ENCODE data around the gene VPS16.
"Not testable (repeated sequence)": the region's sequence is repeated elsewhere in the genome, so short reads cannot be mapped to it uniquely, and the experiment has no call there.

The VPS16 gene

DNA sequence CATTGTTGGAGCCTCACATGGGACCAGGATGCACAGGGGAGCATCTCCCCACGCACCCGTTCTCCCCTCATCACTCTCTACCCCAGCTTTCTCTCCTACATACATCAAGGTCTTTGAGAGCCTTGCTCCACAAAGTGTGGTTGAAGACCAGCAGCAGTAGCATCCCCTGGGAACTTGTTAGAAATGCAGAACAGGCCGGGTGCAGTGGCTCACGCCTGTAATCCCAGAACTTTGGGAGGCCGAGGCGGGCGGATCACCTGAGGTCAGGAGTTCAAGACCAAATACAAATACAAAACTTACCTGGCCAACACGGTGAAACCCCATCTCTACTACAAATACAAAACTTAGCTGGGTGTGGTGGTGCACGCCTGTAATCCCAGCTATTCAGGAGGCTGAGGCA, 32.6 kb upstream of the VPS16 start:
- not testable (repeated sequence) for DNase-seq

DNA sequence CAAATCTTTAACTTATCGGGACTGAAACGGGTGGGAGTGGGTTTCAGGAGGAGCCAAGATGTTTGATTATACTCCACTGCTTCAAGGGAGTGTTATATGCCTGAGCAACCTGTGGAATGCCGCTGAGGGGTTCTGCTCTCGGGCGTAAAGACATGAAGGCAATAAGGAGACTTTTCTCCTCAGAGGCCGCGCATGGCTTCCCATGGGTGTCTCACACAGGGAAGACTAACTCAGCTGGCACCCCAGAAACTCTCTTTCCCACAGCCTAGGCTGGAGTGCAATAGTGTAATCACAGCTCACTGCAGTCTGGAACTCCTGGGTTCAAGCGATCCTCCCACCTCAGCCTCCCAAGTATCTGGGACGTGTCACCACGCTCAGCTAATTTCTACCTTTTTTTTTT, 30.9 kb upstream of the VPS16 start:
- no peak for DNase-seq

DNA sequence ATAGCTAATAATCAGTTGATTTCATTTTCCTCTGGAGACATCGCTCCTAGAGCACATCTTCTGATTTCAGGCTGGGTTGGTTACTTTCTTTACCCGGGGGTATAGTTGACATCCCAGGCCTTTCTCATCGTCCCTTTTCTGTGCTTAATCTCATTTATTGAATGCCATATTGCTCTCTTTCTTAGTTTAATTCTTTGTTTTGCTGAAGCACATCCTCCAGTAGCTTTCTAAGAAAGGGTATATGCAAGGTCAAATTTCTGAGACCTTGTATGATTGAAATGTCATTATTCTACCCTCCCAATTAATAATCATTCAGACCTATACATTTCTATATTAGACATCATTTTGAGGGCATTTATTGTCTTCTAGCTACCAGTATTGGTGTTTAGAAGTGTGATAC, 28.4 kb upstream of the VPS16 start:
- no peak for DNase-seq

DNA sequence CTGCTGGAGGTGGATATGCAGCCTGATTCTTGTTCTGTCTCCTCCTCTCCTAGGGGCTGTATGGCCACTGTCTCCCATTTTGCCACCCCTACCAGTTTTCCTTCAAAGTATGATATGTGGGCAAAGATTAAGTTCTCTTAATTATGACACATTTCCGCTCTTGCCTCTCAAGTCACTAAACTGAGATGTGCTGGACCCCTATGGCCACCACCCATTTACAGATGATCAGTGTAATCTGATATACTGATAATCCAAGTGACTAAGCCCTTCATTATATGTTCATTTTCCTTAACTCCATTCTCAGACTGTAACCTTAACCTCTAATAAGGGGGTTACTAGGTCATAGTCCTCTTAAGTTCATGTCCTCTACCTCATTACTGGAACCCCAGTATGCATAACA, 26.5 kb upstream of the VPS16 start:
- no peak for DNase-seq

DNA sequence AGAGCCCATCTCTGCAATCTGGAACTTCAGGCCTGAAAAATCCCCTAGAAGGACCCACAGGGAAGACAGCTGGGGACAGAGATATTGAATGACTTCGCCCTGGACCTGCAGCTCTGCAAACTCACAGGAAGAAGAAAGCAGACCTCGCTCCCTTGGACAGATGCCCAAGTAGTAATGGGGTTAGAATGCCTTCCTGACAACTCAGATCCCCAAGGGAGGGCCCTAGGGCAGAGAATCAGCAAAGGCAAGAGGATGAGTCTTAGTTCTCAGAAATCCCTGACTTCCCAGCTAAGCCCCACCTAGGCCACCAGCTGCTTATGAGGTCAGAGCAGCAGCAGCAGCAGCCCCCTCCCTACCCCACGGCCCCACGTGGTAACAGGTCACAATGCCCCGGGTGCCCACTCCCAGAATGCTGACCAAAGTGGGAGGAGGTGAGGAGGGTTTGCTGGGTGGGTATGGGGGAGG, 25.9 kb upstream of the VPS16 start, which contains the start of gene C20orf141:
C20orf141 (plus strand) TSS at position 401 of the 465 bp plus-strand sequence. CDS start 198 bp downstream, outside the sequence.
- DNase-seq = no peak

DNA sequence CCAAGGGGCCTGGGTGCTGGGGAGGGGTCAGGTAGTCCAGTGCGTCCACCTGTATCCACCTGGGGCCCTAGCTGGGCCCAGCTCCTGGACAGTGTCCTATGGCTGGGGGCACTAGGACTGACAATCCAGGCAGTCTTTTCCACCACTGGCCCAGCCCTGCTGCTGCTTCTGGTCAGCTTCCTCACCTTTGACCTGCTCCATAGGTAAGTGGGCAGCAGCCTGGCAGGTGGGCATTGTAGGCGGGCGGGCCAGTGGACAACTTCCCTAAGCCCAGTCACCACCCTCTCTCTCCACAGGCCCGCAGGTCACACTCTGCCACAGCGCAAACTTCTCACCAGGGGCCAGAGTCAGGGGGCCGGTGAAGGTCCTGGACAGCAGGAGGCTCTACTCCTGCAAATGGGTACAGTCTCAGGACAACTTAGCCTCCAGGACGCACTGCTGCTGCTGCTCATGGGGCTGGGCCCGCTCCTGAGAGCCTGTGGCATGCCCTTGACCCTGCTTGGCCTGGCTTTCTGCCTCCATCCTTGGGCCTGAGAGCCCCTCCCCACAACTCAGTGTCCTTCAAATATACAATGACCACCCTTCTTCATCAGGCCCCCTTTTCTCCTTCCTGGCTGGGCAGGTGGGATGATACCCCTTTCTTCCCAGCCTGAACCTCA, 25.2 kb upstream of the VPS16 start:
- DNase-seq = no peak

DNA sequence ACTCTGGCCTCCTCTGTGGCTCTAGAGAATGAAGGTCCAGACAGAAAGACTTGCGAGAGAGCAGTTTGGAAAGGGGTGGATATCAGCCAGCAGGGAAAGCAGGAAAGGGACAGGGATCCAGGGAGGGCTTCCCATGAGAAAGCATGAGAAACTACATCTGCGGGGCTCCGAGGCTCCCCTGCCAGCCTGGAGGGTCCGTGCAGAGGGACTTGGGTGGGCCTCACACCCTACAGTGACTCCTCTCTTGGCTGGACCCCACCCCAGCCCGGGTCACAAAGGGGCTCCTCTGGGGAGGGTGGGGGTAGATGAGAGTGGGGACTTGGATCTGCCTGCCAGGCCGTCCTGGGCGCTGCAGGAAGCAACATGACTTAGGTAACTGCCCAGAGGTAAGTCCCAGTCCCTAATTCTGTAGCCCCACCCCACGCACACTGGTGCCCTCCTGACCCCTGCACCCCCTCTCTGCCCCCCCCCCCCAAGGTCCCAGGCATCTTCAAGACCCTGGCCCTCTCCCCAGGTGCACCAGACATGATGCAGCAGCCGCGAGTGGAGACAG, 24.4 kb upstream of the VPS16 start, which contains the start of gene TMEM239:
TMEM239 (plus strand) TSS at position 335 of the 553 bp plus-strand sequence; CDS start at position 526, 191 bp downstream.
- no peak for DNase-seq

DNA sequence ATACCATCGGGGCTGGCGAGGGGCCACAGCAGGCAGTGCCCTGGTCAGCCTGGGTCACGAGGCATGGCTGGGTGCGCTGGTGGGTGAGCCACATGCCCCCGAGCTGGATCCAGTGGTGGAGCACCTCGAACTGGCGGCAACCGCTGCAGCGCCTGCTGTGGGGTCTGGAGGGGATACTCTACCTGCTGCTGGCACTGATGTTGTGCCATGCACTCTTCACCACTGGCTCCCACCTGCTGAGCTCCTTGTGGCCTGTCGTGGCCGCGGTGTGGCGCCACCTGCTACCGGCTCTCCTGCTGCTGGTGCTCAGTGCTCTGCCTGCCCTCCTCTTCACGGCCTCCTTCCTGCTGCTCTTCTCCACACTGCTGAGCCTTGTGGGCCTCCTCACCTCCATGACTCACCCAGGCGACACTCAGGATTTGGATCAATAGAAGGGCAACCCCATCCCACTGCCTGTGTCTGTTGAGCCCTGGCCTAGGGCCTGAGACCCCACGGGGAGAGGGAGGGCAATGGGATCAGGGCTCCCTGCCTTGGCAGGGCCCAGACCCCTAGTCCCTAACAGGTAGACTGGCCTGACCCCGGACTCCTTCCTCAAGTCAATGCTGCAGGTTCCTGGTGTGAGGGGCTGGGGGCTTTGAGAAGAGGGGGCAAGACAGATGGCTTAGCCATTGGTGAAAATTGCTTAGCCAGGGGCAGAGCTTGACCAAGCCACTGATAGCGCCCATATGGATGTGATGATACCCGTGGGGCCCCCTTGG, 23.8 kb upstream of the VPS16 start:
- no peak for DNase-seq

DNA sequence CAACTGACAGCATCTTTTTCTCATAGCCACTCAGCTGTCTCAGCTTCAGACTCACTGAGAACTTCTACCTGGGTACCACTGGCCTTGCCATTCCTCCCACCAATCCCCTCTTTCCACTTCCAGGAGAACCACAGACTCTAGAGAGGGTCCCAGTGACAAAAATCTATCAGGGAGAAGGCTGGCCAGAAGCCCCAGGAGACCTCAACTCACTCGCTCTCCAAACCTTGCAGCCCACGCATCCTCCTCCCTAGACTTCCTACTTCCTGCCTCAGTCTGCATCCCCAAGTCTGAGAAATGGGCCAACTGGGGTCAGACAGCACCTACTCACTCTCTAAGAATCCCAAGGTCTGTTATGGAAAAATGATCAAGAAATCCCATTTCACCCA, 23.2 kb upstream of the VPS16 start:
- no peak for DNase-seq

DNA sequence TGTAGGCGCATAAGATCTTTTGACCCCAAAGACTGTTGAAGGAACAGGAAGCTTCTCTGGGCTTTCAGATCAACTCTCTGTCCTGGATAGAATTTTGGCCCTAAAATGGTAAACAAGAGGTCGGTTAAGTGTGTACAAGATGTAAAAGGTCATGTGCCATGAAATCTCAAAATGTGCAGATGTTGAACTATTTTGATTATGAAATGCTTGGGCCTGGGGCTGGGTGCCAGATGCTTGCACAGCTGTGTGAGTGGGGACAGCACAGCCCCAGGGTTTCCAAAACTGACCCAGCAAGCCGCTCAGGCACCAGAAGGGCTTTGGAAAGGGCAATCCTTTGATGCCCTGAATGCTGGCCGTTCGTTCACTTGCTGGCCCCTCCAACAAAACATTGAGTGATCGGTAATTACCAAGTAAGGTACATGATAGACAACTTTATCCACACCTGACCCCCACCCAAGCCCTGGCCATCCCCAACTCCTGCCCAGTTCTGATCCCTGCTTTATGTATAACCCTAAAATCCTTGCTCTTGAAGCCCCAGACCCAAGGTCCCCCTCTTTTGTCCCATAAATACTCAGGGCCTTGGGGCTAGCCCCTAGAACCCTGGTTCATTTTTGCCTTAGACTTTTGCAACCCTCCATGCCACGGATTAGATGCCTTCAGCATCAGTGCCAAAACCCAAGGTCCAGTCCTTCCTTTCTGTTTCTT, 22.5 kb upstream of the VPS16 start:
- no peak for DNase-seq

DNA sequence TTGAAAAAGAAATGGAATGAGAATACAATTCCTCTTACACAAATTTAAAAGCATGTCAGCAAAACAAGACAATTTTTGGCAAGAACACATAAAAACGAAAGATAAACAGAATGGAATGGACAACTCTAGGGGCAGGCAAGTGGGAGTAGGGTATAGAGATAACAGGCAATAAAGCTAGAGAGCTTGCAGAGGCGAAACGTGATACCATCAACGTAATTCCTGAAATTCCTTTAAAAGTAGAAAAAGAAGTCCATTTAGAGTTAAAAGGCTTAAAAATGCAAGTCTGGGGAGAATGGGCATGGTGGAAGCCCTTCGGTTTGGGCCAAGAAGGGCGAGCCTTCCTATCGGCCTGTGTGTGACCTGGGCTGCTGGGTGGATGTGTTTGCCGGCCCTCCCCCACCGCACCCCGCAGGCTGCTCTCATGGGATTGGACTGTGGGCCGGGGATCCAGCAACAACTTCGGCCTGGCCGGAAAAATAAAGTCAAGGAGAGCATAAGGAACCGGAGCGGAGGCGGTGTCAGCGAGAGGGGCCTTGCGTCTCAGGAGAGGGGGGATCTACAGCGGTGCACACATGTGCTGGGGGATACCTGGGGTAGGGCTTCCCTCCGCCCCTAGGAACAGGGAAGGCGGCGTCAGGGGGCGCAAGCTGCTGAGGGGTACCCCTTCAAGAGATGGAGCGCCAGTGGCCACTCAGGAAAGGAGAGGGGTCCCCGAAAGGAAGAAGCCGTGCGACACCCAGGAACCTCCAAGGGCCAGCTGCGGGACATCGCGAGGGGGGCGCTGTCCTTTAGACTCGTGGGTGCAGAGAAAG, 20.3 kb upstream of the VPS16 start:
- DNase-seq = no peak

DNA sequence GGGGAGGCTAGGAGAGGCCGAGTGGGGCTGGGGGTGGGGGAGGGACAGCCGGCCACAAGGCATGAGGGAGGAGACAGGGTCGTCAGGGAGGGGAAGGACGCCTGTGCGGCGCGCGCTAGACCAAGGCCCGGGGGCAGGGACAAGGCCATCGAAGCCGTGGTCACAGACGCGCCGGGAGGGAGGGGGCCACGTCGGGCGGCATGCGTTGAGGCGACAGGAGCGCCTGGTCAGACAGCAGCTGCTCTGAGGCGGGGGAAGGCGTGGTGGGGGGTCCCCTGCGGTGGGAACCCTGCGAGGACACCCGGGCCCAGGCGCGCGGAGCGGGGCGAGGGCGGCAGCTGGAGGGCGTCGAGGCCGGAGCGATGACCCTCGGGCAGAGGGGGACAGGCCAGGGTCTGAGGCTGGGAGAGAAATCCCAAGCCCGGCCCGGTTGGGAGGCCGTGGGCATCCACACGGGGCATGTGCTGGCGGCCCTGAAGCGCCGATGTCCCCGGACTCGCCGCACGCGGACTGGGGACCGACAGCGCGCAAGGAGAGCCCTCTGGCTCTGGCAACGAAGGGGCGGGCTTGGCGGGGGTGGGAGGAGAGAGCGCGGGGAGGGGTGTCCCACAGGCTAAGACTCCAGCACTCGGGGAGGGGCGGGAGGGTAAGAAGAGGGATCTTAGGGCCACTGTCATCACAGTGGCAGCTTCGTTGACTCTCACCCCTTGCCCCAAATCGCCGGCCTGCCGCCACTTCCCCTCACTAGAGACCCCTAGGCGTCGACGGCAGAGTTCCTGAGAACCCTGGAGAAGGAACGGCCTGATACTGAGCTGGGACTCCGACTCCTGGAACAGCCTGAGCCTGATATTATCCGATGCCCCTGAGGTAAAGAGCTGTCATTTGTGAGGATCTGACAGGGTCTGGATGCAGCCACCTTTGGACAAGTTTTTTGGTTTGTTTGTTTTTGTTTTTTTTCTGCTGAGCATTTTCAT, 19.4 kb upstream of the VPS16 start:
- DNase-seq = no peak

DNA sequence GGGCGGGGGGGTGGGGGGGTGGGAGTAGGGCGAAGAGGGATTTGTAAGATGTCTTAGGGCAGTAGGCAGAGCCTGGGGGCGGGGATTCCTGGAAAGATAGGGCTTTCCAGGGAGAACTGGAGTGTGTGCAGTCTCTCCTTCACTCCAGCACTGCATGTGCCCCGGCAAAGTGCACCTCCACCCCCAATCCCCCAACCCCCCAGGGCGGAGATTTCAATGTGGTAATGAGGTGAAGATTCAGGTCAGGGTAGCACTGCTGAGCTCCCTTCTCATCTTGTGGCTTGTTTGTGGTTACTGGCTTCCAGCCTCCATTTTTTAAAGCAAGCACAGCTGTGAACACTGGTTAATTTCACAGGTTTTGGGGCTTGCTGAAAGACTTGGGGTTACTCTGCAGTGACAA, 18.5 kb upstream of the VPS16 start:
- peak in 1 of 2 experiments; percentile 16 for DNase-seq

DNA sequence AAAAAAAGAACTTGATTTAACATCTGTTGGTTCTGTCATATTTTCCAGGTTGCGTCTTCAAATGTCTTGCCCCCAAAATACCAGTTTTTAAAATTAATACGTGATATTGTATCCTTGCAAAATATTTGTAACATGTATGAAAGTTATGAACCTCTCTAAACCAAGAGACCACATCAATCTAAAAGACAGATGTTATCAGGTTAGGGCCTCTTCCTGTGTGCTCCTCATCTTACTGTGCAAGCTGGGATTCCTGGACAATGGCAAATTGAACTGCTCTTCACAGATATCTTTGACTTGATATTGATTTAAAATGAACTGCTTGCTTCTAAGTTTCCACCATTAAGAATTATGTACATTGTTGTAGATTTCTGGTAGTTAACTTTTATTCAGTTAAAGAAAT, 14.8 kb upstream of the VPS16 start:
- DNase-seq = no peak

DNA sequence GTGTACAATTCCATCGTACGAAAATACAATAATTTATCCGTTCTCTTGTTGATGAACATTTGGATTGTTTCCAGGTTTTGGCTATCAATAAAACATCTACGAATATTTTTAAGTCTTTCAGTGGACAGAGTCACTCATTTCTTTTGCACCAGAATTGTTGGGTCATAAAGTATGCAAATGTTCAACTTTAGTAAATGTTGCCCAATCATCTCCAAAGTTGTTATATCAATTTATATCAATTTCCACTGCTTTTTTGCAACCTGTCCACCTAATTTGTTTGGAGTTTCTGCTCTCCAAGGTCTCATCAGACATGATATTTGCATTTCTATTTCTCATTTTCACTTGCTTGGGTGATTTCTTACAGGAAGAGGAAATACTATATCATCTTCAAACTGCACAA, 13.9 kb upstream of the VPS16 start:
- no peak for DNase-seq

DNA sequence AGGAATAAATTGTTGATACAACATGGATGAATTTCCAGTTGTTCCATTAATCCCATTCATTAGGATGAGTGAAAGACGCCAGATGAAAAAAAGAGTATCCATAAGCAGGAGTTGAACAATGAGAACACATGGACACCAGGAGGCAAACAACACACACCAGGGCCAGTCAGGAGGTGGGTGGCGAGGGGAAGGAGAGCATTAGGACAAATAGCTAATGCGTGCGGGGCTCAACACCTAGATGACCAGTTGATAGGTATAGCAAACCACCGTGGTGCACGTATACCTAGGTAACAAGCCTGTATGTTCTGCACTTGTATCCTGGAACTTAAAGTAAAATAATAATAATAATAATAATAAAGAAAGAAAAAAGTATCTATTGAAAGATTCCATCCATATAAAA, 11.2 kb upstream of the VPS16 start:
- no peak for DNase-seq

DNA sequence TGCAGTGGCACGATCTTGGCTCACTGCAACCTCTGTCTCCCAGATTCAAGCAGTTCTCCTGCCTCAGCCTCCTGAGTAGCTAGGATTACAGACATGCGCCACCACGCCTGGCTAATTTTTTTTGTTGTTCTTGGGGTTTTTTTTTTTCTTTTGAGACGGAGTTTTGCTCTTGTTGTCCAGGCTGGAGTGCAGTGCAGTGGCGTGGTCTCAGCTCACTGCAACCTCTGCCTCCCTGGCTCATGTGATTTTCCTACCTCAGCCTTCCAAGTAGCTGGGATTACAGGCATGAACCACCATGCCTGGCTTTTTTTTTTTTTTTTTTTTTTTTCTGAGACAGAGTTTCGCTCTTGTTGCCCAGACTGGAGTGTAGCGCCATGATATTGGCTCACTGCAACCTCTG, 9.3 kb upstream of the VPS16 start:
- DNase-seq = not testable (repeated sequence)

DNA sequence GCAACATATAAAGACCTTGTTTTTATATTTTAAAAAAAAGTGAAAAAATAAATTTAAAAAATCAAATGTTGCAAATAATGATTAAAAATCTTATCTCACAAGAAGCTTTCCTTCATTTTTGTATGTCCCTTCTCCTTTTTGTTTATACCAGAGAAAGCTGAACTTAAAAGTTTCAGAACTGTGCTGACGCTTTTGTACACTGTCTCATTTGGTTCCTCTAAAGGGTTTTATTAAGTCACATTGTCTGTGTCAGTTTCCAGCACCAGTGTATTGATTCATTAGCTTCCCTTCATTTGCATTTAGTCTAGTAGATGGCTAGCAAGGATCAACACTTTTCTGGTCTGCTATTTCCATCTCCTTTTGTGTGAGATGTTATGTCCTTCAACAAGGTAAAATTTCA, 6.8 kb upstream of the VPS16 start:
- DNase-seq = no peak

DNA sequence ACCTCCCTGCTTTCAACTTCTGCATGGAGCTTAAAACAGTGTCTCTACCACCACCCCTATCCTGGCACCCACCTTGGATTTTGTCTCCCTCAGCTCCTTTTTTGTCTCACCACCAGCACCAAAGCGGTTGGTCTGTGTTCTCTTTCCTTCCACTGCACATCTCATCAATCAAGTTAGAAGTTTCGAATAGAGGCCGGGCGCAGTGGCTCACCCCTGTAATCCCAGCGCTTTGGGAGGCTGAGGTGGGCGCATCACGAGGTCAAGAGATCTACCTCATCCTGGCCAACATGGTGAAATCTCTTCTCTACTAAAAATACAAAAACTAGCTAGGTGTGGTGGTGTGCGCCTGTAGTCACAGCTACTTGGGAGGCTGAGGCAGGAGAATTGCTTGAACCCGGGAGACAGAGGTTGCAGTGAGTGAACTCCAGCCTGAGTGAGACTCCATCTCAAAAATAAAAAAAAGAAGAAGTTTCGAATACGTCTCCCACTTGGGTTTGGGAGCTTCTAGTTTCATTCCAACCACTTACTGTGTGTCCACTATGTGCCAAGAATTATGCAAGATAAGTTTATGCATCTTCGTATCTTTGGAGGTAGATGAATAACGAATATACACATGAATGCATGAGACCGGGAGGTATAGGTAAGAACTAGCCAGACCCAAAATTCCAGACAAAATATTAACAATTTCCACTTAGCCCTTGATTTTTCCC, 6.0 kb upstream of the VPS16 start:
- no peak for DNase-seq

DNA sequence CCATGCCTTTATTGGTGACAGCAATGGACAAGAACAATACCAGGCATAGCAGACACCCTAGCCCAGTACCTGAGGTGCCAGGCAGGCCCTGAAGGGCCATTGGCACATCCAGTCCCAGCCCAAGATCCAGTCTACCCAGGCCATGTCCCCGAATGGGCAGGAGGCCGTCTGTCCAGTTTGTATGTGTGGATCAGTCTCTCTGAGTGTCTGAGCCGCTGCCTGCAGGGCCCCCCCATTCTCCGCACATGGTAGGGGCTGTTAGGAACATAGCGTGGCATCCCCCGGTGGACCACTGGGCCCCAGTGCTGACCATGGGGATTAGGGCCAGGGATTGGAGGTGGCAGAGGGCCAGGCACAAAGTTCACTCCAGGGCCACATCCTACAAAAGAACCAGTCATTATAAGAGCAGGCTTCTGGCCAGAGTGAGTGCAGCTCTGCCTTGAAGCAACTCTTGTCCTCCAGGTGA, 5.2 kb upstream of the VPS16 start:
- DNase-seq = no peak

All from activated CD4-positive, alpha-beta T cell treated with anti-CD3 and anti-CD28 coated beads, Interleukin-2, amount 50 U/mL, for 4 hours (primary cell).